ENCODE measurements around the gene CLEC16A.
A peak's percentile ranks its signal among the peaks of the same experiment; 100 is the strongest.

The CLEC16A gene

DNA sequence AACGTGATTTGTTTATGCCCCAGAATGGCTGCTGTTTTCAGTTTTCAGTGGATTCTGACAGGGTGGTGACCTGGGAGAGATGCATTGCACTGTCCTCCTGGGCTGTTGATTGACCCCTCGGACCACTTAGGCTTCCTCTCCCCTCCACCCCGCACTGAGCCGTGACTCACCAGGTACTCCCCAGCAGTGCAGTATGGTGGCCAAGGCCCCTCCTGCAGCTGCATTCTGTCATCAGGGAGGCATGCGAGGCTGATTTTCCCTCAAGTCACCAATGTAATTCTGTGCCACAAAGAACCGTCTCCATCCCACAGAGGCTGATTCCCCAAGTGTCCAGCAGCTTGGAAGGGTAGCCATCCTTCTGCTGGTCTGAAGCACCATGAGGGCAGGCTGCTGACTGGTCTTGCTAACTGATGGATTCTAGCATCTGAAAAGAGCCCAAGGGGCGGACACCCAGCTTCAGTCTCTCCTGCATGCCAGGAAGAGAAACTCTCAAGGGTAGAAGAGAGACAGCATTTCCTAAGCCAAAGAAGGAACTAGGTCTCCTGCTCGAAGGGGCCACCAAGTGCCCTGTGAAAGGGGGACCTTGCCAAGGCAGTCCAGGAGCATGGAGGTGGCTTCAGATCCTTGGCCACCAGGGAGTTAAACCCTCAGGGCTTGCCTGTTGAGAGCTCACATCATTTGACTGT, 163.6 kb downstream of the CLEC16A start:
- DNase-seq, result no peak

DNA sequence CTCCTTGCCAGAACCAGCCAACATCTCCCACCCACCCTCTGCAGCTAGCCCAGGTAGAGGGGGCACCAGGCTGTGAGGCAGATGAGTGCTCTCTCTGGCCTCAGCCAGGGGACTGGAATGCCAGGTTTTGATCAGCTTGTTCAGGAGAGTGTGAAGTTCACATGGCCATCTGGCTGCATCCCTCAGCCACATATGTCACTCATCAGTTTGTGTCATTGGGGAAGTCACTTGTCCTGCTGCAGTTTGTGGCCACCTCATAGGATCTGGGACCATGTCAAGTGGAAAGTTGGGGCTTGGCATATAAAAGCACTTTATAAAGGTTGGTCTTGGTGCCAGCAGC, 164.1 kb downstream of the CLEC16A start:
- DNase-seq, result no peak

DNA sequence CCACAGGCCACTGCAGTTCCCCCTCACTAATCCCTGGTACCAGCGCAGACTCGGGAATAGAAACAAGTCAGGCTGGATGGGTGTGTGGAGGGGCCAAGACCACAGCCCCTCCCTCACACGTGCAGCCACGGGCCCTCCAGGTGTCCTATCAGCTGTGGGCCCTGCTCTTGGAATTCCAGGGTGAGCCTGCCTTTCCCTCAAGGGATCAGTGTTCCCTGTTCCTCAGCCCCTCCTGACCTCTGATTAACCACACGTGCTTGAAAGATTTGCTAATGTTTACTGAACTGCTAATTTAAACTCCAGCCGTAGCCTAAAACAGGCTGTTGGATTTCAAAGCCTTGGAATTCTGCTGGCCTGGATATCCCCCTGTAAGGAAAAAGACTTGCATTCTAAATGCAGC, 165.2 kb downstream of the CLEC16A start:
- no peak for DNase-seq

DNA sequence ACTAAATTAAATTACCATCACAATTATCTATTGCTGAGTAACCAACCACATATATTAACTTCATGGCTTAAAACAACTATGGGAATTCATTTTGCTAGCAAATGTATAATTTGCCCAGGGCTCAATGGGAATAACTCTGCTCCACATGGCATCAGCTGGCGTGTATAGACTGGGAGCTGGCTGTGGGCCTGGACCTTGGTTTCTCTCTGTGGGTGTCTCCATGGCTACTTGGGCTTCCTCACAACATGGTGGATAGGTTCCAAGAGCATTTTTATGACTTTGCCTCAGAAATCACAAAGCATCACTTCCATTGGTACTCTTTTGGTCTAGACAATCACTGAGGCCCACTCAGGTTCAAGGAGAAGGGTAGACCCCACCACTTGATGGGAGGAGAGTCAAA, 166.8 kb downstream of the CLEC16A start:
- DNase-seq, result no peak

DNA sequence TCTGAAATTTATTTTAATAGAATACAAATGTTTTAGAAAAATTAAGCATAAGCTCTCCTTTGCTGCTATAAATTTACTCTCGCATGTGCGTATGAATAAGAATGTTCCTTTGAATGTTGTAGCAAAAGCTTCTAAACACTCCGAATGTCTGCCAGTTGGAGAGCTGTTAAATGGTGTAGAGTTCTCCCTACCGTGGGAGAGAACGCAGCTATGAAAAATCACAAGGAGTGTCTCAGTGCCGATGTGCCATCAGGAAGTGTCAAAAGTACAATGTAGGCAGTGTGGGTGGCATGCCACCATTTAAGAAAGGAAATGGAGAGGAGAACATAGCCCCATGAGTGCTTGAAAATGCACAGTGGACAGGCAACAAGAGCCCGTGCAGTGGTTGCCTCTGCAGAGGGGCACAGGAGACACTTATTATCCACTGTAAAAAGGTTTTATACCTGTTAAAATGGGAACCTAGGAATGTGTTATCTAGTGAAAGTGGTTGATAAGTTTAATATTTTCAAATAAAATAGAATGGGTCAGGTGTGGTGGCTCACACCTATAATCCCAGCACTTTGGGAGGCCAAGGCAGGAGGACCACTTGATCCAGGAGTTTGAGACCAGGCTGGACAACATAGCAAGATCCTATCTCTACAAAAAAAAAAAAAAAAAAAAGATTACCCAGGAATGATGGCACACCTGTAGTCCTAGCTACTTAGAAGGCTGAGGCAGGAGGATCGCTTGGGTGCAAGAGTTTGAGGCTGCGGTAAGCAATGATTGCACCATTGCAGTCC, 167.7 kb downstream of the CLEC16A start:
- no peak for DNase-seq

DNA sequence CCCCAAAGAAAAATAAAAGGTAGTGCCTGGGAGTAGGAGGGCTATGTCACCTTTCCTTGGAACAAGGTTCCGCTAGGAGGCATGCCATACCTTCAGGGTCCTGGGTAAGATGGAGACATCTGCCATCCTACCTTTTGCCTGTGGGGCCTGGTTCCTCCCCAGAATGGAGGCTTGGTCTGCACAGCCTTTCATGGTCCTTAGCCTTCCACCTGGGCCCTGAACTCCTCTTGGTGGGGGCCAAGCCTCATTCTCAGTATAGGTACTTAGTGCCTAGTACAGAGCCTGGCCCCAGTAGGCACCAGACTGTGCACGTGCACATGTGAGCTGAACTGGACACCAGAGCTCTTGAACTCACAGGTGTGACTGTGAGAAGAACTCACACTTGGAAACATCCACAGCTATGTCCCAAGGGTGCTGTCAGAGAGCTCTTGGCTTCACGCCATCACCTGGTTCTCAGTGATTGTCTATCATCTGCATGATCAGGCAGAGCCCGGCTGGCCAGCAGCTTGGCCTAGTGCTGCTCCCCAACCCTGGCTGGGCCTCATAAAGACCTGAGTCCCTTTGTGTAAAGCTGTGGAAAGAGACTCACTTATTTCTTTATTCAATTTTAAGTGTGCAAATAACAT, 168.5 kb downstream of the CLEC16A start:
- no peak for DNase-seq

DNA sequence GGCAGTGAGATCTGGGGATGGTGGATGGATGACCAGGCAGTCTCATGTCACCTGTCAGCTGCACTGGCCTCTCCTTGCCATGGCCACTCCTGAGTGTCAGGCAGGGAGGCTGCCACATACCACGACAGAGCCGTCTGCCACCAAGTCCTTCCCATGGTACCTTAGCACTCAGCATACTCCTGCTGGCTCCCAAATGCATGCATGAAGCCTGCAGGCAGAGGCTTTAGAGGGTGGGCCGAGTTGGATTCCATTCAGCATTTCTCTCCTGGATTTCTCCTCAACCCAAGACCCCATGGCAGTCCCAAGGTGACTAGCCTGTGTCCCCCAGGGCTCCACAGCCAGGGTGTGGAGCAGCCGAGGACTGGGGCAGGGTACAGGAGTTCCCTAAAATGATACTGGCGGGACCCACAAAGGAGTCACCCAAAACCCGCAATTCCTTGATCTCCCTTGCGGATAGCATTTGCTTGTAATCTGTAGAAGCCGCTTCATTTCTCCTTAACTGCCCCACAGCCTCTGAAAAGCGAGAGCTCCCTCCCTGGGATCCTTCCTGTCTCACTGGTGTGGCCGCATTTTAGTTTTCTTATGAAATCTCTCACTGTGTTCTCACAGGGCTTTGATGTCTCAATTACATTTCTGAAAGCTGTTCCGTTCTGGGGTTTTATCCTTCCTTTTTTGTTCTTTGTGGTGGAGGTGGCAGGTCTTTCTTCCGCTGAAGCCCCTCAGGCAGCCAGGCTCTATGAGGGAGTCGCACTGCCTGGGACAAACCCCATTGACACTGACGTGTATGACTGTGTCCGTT, 170.2 kb downstream of the CLEC16A start:
- DNase-seq, result peak; percentile 63

DNA sequence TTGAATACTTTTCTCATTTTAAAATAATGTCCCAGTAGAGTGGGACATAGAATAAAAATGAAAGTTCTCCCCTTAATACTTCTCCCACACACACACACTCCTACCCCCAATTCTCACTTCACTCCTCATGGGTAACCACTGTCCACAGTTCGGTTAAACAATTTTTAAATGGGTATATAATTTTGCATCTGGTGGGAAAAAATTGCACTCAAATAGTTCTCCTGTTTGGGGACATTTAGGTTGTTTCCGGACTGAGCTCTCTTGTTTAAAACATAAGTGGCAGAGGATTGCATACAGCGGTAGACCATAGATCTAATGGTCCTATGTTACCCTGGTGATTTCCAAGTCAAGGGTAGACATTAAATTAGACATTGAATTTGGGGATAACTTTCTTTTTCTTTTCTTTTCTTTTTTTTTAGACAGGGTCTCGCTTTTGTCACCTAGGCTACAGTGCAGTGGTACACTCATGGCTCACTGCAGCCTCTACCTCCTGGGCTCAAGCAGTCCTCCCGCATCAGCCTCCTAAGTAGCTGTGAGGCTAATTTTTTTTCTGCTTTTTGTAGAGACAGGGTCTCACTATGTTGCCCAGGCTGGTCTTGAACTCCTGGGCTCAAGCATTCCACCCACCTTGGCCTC, 173.3 kb downstream of the CLEC16A start:
- DNase-seq, result no peak

DNA sequence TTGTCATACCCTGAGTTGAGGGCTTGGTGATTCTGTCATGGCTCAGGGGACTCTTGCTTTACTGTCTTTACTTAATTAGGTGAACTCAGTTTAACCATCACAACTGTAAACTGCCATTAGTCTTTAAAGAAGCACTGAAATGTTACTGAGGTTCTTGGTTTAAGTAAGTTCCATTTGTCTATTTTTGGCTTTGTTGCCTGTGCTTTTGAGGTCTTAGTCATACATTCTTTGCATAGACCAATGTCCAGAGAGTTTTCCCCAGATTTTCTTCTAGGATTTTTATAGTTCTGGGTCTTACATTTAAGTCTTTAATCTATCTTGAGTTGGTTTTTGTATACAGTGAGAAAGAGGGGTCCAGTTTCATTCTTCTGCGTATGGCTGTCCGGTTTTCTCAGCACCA, 174.1 kb downstream of the CLEC16A start:
- no peak for DNase-seq

DNA sequence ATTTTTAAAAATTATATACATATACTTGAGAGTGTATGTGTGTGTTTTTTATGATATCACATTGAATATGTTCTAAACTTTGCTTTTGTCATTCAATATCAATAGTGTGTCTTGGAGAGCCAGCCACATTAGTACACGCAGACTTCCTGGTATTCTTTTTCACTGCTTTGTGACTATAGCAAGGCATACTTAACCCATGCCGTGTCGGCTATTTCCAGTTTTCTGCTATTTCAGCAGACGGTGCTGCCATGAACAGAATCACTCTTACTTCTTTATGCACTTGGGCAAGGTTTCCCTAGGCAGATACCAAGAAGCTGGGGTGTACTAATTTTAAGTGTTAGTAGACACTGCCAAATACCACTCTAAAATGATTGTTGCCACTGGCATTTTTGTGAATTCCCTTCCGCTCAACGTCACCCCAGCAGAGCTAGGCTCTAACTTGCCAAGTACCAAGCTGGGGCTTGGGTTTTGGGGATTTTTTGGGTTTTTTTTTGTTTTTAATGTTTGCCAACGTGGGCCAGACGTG, 176.8 kb downstream of the CLEC16A start:
- no peak for DNase-seq

DNA sequence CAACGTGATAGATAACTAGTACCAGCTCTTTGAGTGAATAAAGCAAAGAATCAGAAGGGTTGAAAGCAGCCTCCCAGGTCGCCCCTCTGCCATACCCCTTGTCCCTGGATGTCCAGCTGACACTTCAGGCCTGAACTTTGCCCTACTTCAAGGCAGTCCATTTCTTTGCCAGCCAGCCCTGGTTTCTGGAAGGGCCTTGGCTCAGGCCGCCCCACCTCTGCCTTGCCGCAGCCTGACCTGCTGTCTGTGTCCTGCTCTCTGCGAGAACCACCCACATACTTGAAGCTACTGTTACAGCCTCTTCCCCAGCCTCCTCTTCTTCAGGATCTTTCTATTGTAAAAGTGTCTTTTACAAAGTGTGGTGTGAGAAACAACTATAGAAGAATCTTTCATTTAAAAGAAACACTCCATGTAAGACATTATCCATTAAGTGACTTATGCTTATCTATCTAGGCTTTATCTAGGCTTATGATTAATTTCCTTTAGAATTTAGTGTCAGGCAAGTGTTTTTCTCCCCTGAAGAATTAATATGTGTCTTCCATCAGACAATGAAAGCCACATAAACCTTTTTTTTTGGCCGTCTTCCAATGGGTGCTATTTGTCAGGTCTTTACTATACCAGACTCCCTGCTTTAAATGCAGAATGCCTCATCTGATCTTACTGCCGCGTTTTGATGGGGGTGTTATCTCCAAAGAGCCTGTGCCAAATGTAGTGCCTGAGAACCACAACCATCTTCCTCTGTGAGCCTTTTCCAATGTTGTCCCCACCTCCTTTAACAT, 177.7 kb downstream of the CLEC16A start:
- DNase-seq, result peak; percentile 61

DNA sequence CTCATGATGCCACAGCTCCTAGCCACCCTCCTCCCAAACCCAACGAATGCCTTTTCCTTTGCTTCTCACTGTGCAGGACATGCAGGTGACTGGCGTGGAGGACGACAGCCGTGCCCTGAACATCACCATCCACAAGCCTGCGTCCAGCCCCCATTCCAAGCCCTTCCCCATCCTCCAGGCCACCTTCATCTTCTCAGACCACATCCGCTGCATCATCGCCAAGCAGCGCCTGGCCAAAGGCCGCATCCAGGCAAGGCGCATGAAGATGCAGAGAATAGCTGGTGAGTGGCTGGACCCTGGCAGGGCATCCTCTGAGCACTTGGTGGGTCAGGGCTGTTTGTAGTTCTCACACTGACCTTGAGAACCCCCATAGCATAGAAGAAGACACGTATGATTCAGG, 179.3 kb downstream of the CLEC16A start:
- DNase-seq, result no peak

DNA sequence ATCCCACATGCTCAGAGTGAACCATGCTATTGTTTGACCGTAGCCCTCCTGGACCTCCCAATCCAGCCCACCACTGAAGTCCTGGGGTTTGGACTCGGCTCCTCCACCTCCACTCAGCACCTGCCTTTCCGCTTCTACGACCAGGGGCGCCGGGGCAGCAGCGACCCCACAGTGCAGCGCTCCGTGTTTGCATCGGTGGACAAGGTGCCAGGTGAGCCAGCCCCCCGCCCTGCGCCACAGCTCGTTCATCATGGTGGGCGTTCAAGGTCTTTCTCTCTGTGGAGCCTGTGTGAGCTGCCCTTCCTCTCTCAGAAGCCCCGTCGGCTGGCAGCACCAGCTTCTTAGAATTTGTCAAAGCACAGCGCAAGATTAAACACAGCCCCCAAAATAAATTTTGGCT, 181.6 kb downstream of the CLEC16A start:
- DNase-seq, result no peak

DNA sequence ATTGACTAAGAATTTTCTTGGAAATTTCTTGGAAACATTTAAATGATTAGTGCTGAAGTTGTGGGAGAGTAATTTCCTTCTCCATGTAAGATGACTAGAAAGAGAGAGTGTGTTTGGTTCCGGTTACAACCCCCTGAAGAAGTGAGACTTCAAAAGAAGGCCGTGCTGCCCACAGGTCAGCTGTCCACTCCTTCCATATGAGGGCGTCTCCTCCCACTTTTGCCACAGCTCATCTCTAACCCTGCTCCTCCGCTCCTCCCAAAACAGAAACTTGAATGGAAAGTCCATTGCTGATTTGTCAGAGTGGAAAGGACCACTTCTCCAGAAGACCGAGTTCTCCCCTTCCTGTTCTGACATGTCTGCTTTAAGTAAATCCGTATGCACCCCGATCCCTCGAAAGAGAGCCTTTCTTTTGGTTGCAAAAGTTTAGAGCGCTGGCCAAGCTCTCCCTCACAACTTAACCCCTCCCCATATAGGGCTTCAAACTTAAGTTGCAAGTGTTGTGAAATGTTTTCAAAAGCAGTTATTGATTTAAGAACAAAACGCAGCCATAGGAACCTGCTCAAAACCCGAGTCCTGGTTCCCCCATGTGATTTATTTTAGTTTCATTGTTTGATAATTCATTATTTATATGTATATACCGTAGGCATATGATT, 182.2 kb downstream of the CLEC16A start:
- DNase-seq, result peak; percentile 37

DNA sequence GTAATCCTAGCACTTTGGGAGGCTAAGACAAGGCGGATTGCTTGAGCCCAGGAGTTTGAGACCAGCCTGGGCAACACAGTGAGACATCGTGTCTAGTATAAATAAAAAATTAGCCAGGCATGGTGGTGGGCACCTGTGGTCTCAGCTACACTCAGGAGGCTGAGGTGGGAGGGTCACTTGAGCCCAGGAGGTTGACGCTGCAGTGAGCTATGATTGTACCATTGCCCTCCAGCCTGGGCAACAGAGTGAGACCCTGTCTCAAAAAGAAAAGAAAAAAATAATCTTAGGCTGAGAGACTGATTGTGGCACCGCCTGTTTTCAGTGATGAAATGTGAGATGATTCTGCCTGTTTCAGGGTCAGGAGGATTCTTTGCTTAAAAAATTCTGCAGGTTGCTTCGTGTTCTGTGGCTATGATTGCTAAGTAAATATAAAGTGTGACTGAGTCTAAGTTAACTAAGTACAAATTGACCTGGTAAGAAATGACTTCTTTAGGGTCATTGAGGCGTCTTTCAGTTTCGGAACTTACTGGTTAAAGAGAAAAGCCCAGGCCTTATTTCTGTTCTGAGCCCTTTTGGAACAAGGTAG, 183.3 kb downstream of the CLEC16A start:
- no peak for DNase-seq

DNA sequence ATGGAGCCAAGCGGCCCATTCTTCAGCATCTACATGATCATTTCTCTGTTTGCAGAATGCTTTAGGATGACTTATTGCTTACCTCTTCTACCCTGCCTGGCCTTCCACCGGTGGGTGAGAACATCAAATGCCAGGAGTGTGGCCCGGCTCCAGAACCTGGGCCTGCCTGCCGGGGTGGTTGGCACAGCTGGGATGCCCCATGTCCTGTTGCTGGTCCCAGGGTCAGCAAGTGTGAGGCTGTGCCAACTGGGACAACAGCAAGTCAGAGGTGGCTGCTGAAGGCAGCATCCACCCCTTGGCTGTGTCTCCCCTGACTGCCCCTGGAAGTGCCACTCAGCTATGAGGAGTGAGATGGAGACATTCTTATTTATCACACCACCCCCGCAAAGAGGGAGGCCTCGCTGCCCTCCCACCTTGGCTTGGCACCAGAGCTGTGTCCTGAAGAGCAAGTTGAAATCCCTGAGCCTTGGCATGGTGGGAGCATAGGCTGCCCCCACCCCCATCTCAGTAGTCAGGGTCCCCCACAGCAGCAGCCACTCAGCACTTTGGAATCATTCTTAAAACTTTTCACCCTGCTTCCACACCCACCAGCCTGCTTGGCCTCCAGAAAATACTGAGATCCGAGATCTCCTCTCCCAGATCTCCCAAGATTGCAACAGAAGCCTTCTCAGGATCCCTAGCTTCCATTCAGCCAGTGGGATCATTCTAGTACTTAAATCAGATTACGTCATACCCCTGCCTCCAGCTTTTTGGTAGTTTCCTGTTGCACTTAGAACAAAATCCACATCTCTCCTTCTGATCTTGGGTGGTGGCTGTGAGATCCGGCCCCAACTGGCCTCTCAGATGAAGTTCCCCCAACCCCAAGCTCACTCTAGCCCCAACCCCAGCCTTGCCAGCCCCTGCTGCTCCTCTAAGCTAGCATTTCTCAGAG, 184.1 kb downstream of the CLEC16A start:
- peak; percentile 93 for DNase-seq

DNA sequence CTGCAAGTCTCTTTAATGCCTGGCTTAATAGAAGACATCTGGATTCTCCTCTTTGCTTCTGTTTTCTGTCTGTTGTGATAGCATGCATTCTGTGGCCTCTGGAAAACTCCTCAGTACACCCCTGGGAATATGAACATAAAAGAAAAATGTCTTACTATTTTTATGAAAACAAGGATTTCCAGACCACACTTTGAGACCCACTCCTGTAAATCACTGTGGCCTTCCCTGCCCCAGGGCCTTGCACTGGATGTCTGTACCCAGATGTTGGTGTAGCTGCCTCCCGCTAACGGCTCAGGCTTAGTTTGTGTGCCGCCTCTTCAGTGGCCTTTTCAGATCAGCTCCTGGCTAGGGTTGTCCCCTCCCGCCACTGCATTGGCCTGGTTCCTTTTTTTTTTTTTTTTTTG, 185.0 kb downstream of the CLEC16A start:
- DNase-seq, result peak; percentile 80

DNA sequence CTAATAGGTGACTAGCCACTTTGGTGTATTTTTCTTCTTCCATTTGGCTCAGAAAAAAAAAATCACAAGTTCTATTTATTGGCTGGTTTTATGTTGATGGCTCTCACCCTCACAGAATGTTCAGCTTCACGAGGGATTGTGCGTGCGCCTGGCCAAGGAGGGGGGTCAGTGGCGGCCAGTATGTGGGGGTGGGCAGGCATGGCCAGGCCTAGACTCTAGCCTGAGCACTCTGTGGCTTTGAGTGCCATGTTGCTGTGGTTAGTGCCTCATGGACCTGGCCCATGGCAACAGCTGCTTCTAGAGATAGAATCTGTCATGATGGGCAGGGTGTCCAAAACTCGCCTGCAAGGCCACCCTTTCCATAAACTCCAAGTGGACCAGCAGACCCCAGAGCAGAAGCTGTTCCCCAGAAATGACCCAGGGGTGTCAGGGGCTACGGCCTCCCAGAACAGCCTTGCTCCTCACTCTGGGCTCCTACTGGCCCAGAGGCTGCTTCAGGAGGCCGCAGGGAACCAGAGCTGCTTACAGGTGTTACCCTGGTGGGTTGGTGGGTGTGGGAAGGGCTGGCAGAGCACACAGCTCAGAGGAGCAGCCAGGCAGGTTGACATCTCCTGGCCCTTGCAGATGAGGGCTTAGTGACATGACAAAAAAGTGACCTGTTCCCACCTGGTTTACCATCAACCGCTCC, 186.8 kb downstream of the CLEC16A start:
- DNase-seq, result peak; percentile 45

DNA sequence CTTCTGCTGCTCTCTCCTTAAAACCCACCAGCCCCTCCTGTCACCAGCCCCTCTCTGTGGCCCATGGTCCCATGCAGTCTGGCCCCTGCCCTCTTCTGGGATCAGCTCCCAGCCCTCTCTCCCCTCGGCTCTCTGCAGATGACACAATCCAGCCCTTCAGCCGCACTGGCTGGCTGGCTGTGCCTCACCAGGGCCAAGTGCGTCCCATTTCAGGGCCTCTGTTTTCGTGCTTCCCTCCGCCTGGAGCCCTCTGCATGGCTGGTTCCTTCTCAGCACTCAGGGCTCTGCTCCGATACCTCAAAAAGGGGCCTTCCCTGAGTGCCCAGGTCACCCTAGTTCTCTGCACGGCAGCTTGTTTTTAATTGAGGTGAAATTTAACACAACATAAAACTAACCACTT, 187.3 kb downstream of the CLEC16A start:
- no peak for DNase-seq
